ENCODE results near the gene DENND1C. TPM values are rescaled to one million over a fixed set of nuclear protein-coding genes. Genes with fewer than 3 reads are reported as not detected.
"Not testable (repeated sequence)": the region's sequence is repeated elsewhere in the genome, so short reads cannot be mapped to it uniquely, and the experiment has no call there.

The DENND1C gene
- total RNA-seq, 1 donor from 2014 or later: 1.5 TPM

DNA sequence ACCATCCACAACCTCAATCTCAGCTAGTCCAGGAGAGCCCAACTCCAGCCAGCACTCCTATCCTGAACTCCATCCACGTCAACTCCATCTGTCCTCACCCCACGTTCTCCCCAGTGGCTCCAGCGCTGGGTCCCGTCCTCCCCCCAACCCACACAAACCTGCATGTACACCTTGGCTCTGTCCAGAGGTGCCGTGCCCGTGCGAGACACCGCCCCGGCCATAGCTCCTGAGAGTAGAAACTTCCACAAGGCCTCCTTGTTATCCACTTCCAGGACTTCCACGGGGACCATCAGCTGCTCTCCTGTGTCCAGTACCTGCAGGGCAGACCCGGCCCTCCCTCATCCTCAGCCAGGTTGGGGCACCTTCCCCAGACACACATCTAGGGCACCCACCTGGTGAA, 49.7 kb downstream of the DENND1C start:
- H3K4me3 Mint-ChIP-seq (ENCODE audit: unreplicated experiment): no peak overlapping the region
- no peaks in the 10 kb centered on the region for H3K9me3 Mint-ChIP-seq (ENCODE audit: unreplicated experiment)
- no peaks in the 10 kb centered on the region for H3K4me1 Mint-ChIP-seq (ENCODE audit: unreplicated experiment)
- H3K27me3 Mint-ChIP-seq (ENCODE audit: unreplicated experiment): peaks cover 5% of the 10 kb centered on the region
- no peak for DNase-seq (ENCODE audit: low spot score)
- TF ChIP-seq CTCF (IDR thresholded peaks at IDR 0.05; ENCODE audit: unreplicated experiment): no peak
- no peak overlapping the region for H3K27ac Mint-ChIP-seq (ENCODE audit: unreplicated experiment)
- H3K36me3 Mint-ChIP-seq (ENCODE audit: low read depth, unreplicated experiment): no peaks in the 10 kb centered on the region

DNA sequence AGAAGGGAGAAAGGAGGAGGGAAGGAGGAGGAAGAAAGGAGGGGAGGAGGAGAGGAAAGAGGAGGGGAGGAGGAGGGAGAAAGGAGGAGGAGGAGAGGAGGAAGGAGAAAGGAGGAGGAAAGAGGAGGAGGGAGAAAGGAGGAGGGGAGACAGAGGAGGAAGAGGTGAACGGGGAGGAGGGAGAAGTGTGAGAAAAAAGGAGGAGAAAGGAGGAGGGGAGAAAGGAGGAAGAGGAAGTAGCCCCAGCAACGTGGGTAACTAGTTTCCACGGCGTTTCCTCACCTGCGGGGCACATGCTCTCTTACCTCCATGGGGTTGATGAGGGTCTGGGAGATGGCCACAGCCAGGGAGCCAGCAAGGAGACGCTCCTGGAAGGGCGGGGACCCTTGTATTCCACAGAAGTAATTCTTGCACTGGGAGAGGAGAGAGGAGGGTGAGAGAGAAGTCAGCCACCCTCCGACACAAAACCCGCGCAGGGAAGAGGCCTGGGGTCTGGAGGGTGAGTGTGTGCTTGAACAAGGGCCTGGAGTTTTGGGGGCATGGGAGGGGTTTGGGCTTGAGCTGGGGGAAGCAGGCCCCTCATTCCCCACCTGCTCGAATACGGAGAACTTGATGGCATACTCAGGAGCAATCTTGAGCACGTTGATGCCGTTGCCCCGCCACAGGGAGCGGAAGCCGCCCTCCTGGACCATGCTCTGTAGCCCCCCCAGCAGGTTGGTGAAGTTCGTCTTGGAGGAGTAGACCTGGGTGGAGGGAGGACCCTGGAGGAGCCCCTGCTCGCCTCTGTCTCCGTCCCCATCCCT, 52.0 kb downstream of the DENND1C start:
- Mint-ChIP-seq H3K4me3 (ENCODE audit: unreplicated experiment) (no peak overlapping the region), H3K27me3 (ENCODE audit: unreplicated experiment) (peaks cover 12% of the 10 kb centered on the region), H3K4me1 (ENCODE audit: unreplicated experiment) (no peaks in the 10 kb centered on the region), H3K36me3 (ENCODE audit: low read depth, unreplicated experiment) (peaks cover 4% of the 10 kb centered on the region), H3K9me3 (ENCODE audit: unreplicated experiment) (peaks cover 6% of the 10 kb centered on the region), H3K27ac (ENCODE audit: unreplicated experiment) (no peak overlapping the region)
- TF ChIP-seq CTCF (IDR thresholded peaks at IDR 0.05; ENCODE audit: unreplicated experiment): no peak
- DNase-seq (ENCODE audit: low spot score): no peak

DNA sequence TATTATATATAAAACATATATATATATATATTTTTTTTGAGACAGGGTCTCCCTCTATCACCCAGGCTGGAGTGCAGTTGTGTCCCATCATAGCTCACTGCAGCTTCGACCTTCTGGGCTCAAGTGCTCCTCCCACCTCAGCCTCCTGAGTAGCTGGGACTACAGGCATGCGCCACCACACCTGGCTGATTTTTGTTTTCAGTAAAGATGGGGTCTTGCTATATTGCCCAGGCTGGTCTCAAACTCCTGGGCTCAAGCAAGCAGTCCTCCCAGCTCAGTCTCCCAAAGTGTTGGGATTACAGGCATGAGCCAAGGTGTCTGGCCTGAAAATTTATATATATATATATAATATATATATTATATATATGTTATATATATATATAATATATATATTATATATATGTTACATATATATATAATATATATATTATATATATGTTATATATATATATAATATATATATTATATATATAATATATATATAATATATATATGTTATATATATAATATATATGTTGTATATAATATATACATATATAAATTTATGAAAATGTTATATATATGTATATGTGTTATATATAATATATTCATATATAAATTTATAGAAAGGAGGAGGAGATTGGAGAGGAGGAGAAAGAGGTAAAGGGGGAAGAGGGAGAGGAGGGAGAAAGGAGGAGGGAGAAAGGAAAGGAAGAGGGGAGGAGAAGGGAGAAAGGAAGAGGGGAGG, 52.7 kb downstream of the DENND1C start:
- not testable (repeated sequence) for H3K27ac Mint-ChIP-seq (ENCODE audit: unreplicated experiment); H3K9me3 Mint-ChIP-seq (ENCODE audit: unreplicated experiment); H3K36me3 Mint-ChIP-seq (ENCODE audit: low read depth, unreplicated experiment); DNase-seq (ENCODE audit: low spot score); H3K4me3 Mint-ChIP-seq (ENCODE audit: unreplicated experiment); H3K4me1 Mint-ChIP-seq (ENCODE audit: unreplicated experiment)
- H3K27me3 Mint-ChIP-seq (ENCODE audit: unreplicated experiment): peaks cover 12% of the 10 kb centered on the region

- peaks cover 20% of the 10 kb centered on the region for H3K27me3 Mint-ChIP-seq (ENCODE audit: unreplicated experiment)
- no peak for DNase-seq (ENCODE audit: low spot score)
- H3K4me1 Mint-ChIP-seq (ENCODE audit: unreplicated experiment): peaks cover 11% of the 10 kb centered on the region
- peaks cover 14% of the 10 kb centered on the region for H3K36me3 Mint-ChIP-seq (ENCODE audit: low read depth, unreplicated experiment)
- H3K27ac Mint-ChIP-seq (ENCODE audit: unreplicated experiment): no peak overlapping the region
- H3K4me3 Mint-ChIP-seq (ENCODE audit: unreplicated experiment): no peak overlapping the region
- H3K9me3 Mint-ChIP-seq (ENCODE audit: unreplicated experiment): peaks cover 6% of the 10 kb centered on the region
- TF ChIP-seq CTCF (IDR thresholded peaks at IDR 0.05; ENCODE audit: unreplicated experiment): no peak
These were observed 54.5 kb downstream of the DENND1C start for GRCh38 chr19:6427131-6427530.

DNA sequence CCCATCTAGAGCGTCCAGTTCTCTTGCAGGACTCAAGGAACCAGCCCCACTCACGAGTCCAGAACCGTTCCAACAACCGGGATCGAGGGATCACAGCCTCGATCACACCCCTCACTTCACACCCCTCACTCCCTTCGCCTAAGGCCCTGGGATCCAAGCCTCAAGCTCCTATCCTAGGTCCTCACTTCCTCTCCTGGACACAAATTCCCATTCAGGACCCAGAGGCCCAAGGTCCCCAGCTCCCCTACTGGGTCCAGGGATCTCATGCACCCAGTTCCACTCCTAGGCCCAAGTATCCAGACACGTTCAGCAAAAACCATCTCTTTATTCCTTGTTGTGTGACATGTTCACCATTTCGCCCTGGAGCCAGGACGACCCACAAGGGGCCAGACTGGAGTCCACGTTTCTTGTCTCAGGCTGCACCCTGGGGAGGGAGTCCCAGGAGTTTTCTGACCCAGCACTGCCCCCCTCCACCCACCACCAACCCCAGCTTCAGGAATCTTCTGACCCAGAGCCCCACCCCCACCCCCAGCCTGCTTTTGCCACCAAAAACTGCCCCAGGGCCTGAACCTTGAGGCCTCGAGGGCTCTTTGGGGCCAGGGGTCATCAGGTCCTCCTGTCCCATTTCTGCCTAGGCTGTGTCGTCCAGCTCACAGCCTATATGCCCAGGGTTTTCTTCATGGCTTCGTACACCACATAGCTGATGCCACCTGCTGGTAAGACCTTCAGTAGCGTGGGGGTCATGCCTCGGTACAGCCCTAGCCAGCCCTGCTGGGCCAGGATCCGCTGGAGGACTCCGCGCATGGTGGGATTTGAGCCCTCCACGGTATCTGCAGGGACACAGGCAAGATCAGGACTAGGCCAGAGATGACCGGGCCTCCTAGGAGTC, 55.6 kb downstream of the DENND1C start:
- Mint-ChIP-seq H3K36me3 (ENCODE audit: low read depth, unreplicated experiment) (peaks cover 16% of the 10 kb centered on the region), H3K4me3 (ENCODE audit: unreplicated experiment) (no peak overlapping the region), H3K4me1 (ENCODE audit: unreplicated experiment) (peaks cover 15% of the 10 kb centered on the region), H3K27me3 (ENCODE audit: unreplicated experiment) (peaks cover 17% of the 10 kb centered on the region), H3K27ac (ENCODE audit: unreplicated experiment) (peak overlapping the region; percentile 75), H3K9me3 (ENCODE audit: unreplicated experiment) (peaks cover 6% of the 10 kb centered on the region)
- TF ChIP-seq CTCF (IDR thresholded peaks at IDR 0.05; ENCODE audit: unreplicated experiment): no peak
- no peak for DNase-seq (ENCODE audit: low spot score)
